GM19372 (cell line): ENCODE measurements around the gene SMIM1.
"Not testable (repeated sequence)": the region's sequence is repeated elsewhere in the genome, so short reads cannot be mapped to it uniquely, and the experiment has no call there.

Experiments used
- ATAC-seq: cut with Tn5 transposase; IDR thresholded peaks from one replicate; pipeline ENCODE4 v1.9.1; 2021; ENCODE audit warnings: mild to moderate bottlenecking, low read depth, moderate library complexity; ENCODE audit not compliant: unreplicated experiment

SMIM1 gene, protein sequence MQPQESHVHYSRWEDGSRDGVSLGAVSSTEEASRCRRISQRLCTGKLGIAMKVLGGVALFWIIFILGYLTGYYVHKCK

DNA sequence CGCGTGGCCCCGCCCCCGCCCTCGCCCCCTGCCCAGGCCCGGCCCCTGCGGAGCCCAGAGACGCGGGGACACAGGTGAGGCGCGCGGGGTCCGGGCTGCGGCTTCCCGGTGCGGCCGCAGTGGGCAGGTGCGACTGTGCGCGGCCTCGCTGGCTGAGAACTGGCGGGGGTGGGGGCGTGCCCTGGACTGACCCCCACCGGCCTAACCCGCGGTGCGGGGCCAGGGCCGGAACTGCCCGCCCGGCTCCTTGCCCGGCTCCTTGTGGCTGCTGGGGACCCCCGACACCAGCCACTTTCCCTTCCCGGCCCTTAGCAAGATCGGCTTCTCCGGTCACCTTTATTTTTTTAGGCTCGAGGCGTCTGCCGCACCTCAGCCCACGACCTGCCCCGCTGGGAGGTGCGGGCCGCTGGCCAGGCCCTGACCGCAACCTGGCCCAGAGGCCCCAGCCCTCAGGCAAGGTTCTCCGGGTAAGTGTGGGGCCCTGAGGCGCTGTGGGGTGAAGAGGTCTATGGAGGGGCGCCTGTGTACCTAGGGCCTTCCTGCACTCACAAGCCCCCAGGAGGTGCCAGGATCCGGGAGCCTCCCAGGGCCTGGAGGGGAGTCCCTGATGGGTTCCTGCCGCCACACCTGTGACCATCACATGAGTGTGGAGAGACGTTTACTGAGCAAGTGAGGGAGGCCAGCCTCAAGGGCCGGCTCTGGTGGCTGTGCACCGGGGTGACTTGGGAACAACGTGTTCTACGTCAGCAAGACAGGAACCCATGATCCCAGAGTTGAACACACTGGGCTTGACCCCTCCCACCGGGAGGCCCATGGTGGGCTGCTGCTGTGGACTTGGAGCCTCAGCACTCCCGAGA lies at the start of gene SMIM1:
Gene SMIM1 (plus strand): TSS at position 35 of the 857 bp plus-strand sequence. CDS start 2,625 bp downstream, outside the sequence.
- peak; percentile 11 for ATAC-seq

DNA sequence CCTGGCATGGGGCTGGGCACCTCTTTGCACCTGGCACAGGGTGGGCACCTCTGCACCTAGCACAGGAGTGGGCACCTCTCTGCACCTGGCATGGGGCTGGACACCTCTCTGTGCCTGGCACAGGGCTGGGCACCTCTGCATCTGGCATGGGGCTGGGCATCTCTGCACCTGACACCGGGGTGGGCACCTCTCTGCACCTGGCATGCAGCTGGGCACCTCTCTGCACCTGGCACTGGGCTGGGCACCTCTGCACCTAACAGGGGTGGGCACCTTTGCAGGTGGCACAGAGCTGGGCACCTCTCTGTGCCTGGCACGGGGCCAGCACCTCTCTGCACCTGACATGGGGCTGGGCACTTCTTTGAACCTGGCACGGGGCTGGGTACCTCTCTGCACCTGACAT lies 49.7 kb upstream of the SMIM1 start:
- ATAC-seq, result no peak

DNA sequence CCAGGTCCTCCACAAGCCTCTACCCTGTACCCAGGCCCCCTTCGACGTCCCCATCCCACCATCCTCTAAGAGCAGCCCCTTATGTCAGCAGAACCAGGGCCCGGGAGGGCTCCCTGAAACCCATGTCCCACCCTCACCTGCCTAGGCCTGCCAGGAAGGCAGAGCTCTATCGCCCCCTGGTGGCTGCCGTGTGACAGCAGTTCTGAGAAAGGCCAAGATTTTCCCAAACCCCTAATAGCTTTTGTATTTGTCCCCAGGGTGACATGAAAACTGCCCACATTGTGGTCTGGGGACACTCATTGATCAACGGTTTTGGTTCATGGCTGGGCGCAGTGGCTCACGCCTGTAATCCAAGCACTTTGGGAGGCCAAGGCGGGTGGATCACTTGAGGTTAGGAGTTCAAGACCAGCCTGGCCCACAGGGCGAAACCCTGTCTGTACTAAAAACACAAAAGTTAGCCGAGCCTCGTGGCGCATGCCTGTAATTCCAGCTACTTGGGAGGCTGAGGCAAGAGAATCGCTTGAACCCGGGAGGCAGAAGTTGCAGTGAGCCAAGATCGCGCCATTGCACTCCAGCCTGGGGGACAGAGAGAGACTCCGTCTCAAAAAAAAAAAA lies 48.0 kb upstream of the SMIM1 start:
- ATAC-seq, result not testable (repeated sequence)

DNA sequence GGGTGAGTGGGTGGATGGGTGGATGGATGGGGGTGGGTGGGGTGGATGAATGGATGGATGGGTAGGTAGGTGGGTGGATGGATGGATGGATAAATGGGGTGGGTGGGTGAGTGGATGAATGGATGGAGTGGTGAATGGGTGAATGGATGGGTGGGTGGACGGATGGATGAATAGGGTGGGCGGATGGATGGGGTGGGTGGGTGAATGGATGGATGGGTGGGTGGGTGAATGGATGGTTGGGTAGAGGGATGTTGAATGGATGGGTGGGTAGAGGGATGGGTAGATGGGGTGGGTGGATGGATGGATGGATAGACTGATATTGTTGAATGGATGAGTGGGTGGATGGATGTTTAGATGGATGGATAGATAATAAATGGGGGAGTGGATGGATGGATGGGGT lies 47.2 kb upstream of the SMIM1 start:
- ATAC-seq, result no peak

DNA sequence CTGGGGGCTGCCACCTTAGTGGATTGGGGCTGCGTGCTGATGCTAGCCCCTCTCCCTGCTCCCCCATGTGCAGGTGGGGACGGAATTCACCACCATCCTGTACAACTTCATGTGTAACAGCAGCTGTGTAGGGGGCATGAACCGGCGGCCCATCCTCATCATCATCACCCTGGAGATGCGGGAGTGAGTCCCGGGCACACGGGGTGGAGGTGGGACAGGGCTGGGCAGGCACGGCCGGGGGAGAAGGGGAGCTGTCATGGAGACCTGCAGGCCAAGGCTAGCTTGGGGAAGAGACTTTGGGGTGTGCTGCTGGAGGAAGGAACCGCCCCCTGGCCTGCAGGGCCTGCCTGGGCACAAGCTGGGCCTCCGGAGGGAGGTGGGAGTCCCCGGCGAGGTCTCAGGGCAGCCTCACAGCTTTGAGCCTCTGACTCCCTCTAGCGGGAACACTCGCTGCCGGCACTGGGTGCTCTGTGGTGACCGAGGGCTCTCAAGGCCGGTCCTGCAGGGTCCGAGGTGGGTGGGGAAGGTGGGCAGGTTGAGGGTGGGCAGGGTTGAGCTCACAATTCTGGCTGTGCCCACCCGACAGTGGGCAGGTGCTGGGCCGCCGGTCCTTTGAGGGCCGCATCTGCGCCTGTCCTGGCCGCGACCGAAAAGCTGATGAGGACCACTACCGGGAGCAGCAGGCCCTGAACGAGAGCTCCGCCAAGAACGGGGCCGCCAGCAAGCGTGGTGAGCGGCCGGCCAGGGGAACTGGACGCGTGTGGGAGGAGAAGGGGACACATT lies 45.3 kb upstream of the SMIM1 start:
- no peak for ATAC-seq

DNA sequence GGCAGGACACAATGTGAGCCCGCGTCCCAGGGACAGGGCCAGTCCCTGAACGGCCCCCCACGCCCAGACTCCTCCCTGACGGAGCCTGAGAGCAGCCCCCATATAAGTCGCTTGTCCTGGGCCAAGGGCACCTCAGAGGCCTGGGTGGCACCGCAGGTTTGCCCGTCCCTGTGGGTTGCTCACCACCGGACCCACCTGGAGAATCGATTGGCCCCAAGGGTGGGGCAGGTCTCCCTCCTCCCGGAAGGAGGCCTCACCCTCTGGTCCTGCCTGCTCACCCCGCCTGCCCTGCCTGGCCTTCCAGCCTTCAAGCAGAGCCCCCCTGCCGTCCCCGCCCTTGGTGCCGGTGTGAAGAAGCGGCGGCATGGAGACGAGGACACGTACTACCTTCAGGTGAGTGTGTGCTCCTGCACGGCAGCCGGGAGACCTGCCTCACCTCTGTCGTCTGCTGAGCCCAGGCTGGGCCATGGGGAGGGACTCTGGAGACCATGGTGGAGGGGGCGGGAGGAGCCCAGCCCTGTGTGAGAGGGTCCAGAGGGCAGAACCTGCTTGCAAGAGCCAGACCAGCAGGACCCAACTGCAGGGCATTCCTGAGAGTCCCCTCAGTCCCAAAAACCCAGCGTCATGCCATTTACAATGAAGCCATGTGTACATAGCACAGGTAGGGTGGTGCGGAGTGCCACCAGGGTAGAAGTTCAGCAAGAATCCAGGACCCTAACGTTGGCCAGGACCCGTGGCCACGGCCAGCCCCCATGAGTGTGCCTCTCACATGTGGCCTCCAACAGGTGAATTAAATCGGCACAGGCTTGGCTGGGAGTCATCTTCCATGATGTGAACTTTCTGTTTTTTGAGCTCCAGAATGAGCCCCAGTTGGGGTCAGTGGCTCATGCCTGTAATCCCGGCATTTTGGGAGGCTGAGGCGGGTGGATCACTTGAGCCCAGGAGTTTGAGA lies 44.4 kb upstream of the SMIM1 start:
- ATAC-seq, result no peak

DNA sequence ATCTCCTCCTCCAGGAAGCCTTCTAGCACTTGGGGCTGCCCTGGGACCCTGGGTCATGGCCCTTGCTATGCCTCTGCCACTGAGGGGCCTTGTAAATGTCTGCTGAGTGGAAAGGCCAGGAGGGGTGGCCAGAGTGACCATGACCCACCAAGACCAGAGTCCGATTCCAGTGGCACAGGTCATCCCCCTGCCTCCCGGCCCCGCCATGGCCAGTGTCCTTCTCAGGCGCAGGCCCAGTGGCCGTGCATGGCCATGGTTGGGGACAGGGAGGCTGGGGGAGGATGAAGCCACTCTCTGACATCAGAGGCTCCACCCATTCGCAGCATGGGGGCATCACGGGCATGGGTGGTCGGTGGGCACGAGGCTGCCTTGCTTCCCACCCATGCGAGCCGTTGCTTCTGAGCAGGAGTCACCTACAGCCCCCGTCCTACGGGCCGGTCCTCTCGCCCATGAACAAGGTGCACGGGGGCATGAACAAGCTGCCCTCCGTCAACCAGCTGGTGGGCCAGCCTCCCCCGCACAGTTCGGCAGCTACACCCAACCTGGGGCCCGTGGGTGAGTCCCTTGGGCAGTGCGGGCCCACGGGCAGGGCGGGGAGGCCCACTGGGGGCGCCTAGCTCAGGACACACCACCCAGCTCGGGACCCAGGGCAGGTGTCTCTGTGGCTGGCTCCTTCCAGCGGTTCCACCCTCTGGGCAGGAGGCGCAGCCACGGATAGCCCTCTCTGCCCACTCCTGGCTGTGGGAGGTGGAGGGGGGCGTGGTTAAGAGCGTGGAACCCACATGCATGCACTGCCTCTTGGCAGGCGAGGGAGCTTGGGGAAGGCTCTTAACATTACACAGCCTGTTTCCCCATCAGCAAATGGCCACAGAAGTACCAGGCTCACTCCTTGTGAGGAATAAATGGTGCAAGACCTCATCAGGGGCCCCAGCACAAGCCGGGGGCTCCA lies 42.7 kb upstream of the SMIM1 start:
- ATAC-seq, result no peak

DNA sequence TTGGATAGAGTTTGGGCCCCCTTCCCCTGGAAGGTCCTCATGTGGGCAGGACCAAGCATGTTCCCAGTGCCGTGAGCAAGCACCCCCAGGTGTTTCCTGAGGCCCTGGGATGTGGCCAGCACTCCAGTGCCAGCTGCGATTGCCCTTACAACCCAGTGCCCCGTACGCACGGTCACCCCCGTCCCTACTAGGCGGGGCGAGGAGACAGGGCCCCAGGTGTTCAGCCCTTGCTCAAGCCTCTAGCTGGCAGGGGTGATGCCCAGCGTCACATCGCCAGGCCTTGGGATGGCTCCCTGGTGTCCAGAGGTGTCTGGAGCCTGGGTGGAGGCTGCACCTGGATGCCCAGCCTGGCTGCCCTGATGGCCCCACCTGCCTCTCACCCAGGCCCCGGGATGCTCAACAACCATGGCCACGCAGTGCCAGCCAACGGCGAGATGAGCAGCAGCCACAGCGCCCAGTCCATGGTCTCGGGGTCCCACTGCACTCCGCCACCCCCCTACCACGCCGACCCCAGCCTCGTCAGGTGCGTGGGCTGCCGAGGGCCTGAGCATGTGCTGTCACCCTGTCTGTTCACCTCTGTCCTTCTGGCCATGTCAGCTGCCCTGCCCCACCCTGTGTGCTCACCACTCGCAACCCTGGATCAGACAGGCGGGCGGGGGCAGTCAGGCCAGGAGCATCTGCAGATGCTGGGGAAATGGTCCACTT lies 41.9 kb upstream of the SMIM1 start:
- ATAC-seq, result no peak

DNA sequence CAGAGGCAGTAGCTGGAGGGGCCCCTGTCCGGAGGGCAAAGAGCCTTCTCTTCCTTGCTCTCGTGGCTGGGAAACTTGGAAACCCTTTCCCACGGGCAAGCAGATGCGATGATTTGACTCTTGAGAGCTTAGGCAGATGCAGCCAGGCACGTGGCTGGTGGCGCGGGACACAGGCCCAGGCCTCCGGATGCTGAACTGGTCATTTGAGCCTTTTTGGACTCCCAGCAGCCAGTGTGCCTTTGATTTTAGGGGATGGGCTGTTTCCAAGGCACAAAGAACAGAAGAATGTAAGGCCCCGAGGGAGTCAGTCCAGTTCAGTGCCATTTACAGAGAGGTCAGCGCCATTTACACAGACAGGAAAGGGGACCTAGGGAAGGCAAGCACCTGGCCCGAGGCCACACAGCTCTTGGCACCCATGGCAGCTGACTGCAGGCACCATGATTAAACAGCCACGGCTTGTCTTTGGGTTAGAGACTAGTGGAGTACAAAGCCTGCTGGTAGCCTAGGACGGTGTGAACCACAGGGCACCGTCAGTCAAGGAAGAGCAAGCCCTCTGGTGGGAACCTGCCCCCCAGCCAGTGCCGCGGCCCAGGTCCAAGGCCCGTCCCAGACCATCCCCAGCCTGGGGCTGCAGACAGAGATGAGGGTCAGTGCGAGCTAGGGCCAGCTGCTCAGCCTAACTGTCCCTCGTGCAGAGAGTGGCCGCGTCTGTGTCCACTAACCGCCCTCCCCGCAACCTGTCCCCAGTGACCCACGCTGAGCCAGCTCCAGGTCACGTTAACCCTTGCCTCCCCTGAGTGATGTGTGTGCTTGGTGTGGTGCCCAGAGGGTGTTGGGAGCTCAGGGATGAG lies 40.7 kb upstream of the SMIM1 start:
- no peak for ATAC-seq

DNA sequence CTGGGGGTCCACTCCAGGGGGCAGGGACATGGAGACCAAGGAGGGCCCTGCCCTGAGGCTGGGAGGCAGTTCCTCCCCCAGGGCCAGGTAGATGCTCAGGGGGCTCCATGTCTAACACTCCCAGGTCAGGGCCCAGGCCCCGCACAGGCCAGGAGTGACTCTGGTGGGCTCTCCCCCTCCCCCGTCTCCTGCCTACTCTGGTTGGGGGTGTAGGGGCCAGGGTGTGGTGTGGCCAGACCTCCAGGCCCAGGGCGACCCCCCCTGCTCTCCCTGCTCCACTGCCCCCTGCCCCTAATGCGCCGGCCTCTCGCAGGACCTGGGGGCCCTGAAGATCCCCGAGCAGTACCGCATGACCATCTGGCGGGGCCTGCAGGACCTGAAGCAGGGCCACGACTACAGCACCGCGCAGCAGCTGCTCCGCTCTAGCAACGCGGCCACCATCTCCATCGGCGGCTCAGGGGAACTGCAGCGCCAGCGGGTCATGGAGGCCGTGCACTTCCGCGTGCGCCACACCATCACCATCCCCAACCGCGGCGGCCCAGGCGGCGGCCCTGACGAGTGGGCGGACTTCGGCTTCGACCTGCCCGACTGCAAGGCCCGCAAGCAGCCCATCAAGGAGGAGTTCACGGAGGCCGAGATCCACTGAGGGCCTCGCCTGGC lies 40.0 kb upstream of the SMIM1 start:
- no peak for ATAC-seq

DNA sequence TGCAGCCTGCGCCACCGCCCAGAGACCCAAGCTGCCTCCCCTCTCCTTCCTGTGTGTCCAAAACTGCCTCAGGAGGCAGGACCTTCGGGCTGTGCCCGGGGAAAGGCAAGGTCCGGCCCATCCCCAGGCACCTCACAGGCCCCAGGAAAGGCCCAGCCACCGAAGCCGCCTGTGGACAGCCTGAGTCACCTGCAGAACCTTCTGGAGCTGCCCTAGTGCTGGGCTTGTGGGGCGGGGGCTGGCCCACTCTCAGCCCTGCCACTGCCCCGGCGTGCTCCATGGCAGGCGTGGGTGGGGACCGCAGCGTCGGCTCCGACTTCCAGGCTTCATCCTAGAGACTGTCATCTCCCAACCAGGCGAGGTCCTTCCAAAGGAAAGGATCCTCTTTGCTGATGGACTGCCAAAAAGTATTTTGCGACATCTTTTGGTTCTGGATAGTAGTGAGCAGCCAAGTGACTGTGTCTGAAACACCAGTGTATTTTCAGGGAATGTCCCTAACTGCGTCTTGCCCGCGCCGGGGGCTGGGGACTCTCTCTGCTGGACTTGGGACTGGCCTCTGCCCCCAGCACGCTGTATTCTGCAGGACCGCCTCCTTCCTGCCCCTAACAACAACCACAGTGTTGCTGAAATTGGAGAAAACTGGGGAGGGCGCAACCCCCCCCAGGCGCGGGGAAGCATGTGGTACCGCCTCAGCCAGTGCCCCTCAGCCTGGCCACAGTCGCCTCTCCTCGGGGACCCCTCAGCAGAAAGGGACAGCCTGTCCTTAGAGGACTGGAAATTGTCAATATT lies 39.3 kb upstream of the SMIM1 start:
- no peak for ATAC-seq

DNA sequence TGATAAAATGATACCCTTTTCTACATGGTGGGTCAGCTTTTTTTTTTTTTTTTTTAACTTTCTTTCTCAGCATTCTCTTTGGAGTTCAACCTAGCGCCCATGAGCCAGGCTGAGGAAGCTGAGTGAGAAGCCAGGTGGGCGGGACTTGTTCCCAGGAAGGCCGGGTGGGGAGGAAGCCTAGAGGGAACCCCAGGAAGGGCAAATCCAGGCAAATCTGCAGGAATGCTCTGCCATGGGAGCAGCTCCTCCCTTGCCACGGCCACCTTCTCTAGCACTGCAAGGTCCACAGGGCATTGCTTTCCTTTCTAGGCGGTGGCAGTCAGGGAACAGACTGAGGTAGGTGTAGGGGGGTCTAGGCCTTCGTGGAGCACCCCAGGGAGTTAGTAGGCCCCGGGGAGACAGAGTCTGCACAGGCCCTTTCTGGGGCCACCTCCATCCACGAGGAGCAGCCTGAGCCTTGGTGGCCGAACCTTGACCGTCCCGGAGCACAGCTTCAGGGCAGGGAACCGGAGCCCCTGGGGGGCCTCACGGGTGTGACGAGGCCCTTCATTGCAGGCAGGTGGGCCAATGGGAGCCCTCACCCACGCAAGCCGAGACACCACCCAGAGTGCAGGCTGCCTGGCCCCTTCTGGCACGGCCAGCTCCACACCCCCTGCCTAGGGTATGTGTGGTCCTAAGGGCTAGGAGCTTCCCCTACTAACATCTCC lies 38.5 kb upstream of the SMIM1 start:
- ATAC-seq, result no peak

DNA sequence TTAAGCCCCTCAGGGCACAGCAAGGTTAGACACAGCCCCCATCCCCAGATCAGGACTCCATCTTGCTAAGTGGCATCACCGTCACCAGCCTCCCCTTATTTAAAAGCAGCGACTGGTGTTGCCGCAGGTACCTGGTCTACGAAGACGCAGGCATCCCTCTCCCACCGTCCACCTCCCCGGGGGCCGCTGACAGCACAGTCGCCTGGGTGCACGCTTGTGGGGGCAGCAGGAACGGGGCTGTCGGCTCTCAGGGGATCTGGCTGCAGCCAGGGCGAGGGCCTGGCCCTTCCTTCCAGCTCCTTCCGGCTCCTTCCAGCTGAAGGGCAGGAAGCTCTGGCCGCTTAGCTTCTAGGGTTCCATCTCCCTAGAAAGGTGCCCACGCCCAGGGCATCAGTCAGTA lies 37.9 kb upstream of the SMIM1 start:
- no peak for ATAC-seq

DNA sequence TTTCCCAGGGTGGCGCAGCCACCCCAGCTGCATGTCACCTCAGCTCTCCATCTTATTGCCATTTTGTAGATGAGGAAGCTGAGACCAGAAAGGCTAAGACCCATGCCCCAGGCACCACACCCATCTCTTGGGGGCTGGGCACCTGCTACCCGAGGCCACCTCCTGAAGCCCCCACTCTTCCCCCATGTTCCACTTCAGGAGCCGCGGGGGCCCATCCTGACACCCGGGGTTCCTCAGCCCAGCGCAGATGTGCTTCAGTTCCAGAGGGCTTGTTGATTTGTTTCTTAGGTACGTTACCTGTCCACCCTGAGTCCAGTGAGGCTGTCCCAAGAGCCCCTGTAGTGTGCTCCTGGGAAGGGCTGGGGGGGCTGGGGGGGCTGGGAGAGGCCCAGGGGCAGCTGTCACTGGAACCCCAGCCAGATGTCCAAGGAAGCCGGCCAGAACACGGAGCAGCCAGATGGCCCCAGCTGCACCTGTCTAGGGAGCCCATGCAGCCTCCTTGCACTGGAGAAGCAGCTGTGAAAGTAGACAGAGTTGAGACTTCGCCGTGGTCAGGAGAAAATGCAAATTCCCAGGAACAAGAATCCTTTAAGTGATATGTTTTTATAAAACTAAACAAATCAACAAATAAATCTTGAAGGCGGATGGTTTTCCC lies 37.4 kb upstream of the SMIM1 start:
- no peak for ATAC-seq

DNA sequence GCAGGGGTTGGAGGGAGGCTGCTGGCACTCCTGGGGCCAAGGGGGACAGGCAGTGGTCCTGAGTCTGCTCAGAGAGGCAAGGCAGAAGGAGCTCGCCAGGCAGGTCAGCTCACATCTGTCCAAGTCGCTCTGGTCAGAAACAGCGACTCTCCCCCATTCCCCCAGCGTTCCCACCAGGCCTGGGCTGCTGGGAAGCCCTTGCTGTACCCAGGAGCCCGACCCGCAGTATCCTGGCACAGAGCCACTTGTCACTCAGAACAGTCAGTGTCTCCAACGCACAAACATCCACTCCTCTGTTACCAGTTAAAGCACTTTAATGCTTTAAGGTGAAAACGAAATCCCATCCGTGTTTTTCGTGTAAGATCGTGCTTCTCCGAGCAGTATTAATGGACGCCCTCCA lies 36.9 kb upstream of the SMIM1 start:
- ATAC-seq, result no peak
